HepG2 (cell line): ENCODE data around the gene SAYSD1. TPM values are rescaled to one million over a fixed set of nuclear protein-coding genes. Genes with fewer than 3 reads are reported as not detected.

Source experiments
- BORCS8-MEF2B ChIP-seq: sonication (generic); formaldehyde crosslinking; IDR thresholded peaks from 2 replicates; pipeline ENCODE4 v1.8.0; 2022; ENCODE audit warnings: mild to moderate bottlenecking, missing genetic modification reagents
- CBFB ChIP-seq: sonication (generic); formaldehyde crosslinking; IDR thresholded peaks from 2 replicates; pipeline ENCODE4 v1.4.0; 2020; ENCODE audit warnings: missing genetic modification reagents
- FOXA3 ChIP-seq: IDR thresholded peaks from 2 replicates; pipeline ENCODE4 v1.6.1; 2016; ENCODE audit warnings: missing genetic modification reagents, missing compliant biosample characterization
- FOXO1 ChIP-seq: sonication (generic); formaldehyde crosslinking; IDR thresholded peaks from 2 replicates; pipeline ENCODE4 v1.4.0; 2020; ENCODE audit warnings: missing genetic modification reagents
- GLI4 ChIP-seq: sonication (generic); formaldehyde crosslinking; IDR thresholded peaks from 2 replicates; pipeline ENCODE4 v1.5.1; 2020; ENCODE audit warnings: missing genetic modification reagents, mild to moderate bottlenecking, moderate library complexity, borderline replicate concordance
- GTF2F1 ChIP-seq: fragments of 150-350 bp; IDR thresholded peaks from 2 replicates; pipeline ENCODE4 v1.6.1; 2014; ENCODE audit warnings: low read length
- JARID2 ChIP-seq: sonication (generic); formaldehyde crosslinking; IDR thresholded peaks from 2 replicates; pipeline ENCODE4 v1.8.1; 2023; ENCODE audit warnings: missing genetic modification reagents, inconsistent platforms; ENCODE audit not compliant: insufficient replicate concordance
- JUNB ChIP-seq: sonication (generic); formaldehyde crosslinking; IDR thresholded peaks from 2 replicates; pipeline ENCODE4 v1.8.0; 2022; ENCODE audit warnings: missing genetic modification reagents, mild to moderate bottlenecking, borderline replicate concordance
- NONO ChIP-seq, 2 experiments: fragments of 450-650 bp in 1 of 2; sonication (generic) in 1 of 2; formaldehyde crosslinking in 1 of 2; IDR thresholded peaks in 1 of 2; conservative IDR thresholded peaks in 1 of 2; 2 replicates each; pipeline versions ENCODE4 v1.6.1 to v1.8.0; 2017 to 2022; ENCODE audit warnings: mild to moderate bottlenecking in 1 of 2, missing genetic modification reagents in 1 of 2, moderate library complexity in 1 of 2
- REPIN1 ChIP-seq: sonication (generic); formaldehyde crosslinking; IDR thresholded peaks from 2 replicates; pipeline ENCODE4 v1.8.0; 2022; ENCODE audit warnings: missing genetic modification reagents, low read depth, mild to moderate bottlenecking, borderline replicate concordance
- REST ChIP-seq, 2 experiments: IDR thresholded peaks; 2 replicates each; pipeline ENCODE4 v1.6.1; 2011 to 2012; ENCODE audit warnings: low read length in 2 of 2, borderline replicate concordance in 1 of 2, low read depth in 1 of 2, mild to moderate bottlenecking in 1 of 2, moderate library complexity in 1 of 2
- SIX4 ChIP-seq: sonication (generic); formaldehyde crosslinking; IDR thresholded peaks from 2 replicates; pipeline ENCODE4 v1.4.0; 2020; ENCODE audit warnings: missing genetic modification reagents
- SOX13 ChIP-seq, 3 experiments: fragments of 450-650 bp in 1 of 3; sonication (generic) in 1 of 3; formaldehyde crosslinking in 1 of 3; IDR thresholded peaks in 2 of 3; conservative IDR thresholded peaks in 1 of 3; 2 replicates each; pipeline versions ENCODE4 v1.5.0 to v1.6.1; 2016 to 2020; ENCODE audit warnings: antibody characterized with exemption in 1 of 3, mild to moderate bottlenecking in 1 of 3, missing compliant biosample characterization in 1 of 3, missing genetic modification reagents in 1 of 3, moderate library complexity in 1 of 3
- SP5 ChIP-seq: IDR thresholded peaks from 2 replicates; pipeline ENCODE4 v1.6.1; 2016; ENCODE audit warnings: low read depth, borderline replicate concordance
- SRY ChIP-seq: sonication (generic); formaldehyde crosslinking; IDR thresholded peaks from 2 replicates; pipeline ENCODE4 v1.8.0; 2022; ENCODE audit warnings: mild to moderate bottlenecking, missing genetic modification reagents
- THAP9 ChIP-seq: sonication (generic); formaldehyde crosslinking; IDR thresholded peaks from 2 replicates; pipeline ENCODE4; 2020; ENCODE audit warnings: missing genetic modification reagents, mild to moderate bottlenecking, borderline replicate concordance
- ZBTB37 ChIP-seq: sonication (generic); formaldehyde crosslinking; IDR thresholded peaks from 2 replicates; pipeline ENCODE4 v1.4.0; 2020; ENCODE audit warnings: mild to moderate bottlenecking, missing genetic modification reagents
- ZNF235 ChIP-seq: sonication (generic); formaldehyde crosslinking; IDR thresholded peaks from 2 replicates; pipeline ENCODE4 v1.8.1; 2023; ENCODE audit warnings: mild to moderate bottlenecking, missing genetic modification reagents, borderline replicate concordance
- ZNF567 ChIP-seq: sonication (generic); formaldehyde crosslinking; IDR thresholded peaks from 2 replicates; pipeline ENCODE4 v1.8.1; 2023; ENCODE audit warnings: mild to moderate bottlenecking, missing genetic modification reagents, borderline replicate concordance
- ZNF572 ChIP-seq: sonication (generic); formaldehyde crosslinking; IDR thresholded peaks from 2 replicates; pipeline ENCODE4 v1.5.1; 2020; ENCODE audit warnings: mild to moderate bottlenecking, missing genetic modification reagents
- ZNF780A ChIP-seq: sonication (generic); formaldehyde crosslinking; IDR thresholded peaks from 2 replicates; pipeline ENCODE4 v1.8.0; 2022; ENCODE audit warnings: mild to moderate bottlenecking, missing genetic modification reagents, moderate library complexity
- ZSCAN29 ChIP-seq: sonication (generic); formaldehyde crosslinking; conservative IDR thresholded peaks from 2 replicates; pipeline ENCODE4 v1.4.0; 2020; ENCODE audit warnings: mild to moderate bottlenecking, missing genetic modification reagents
- polyA plus RNA-seq, 8 experiments: library from polyadenylated mRNA; depleted of rRNA in 3 of 8; stranded (reverse) in 7 of 8; unstranded in 1 of 8; fragments of >200 nt; fragmentation: Illumina TruSeq in 4 of 8; extraction: Trizol in 4 of 8; gene quantifications; 2 replicates each; pipeline versions ENCODE4 v1.2.1 to v1.2.3, GENCODE V29; 2011 to 2016; ENCODE audit warnings: low read depth in 4 of 8, missing spikeins in 1 of 8, mixed read lengths in 1 of 8; ENCODE audit not compliant: insufficient read depth in 1 of 8
- total RNA-seq, 5 experiments: library from RNA; depleted of rRNA; stranded (reverse); fragments of >200 nt; fragmentation: Illumina TruSeq; extraction: Trizol; gene quantifications; 2 replicates each; pipeline ENCODE4 v1.2.3, GENCODE V29; 2016; ENCODE audit warnings: low read depth in 1 of 5

The SAYSD1 gene
- total and polyA plus RNA-seq, 2 of the 13 experiments (the other 11 are each of a cell fraction or from before 2014, with no cell fraction given): 10.1 to 16.0 TPM

GRCh38 chr6:39137245-39137644 is 22.3 kb upstream of the SAYSD1 start (continued):
- TF ChIP-seq SIX4 (CRISPR knock-in tag) (no peak), BORCS8-MEF2B (CRISPR knock-in tag) (no peak; the same call in 1 of the 2 replicates), ZNF780A (CRISPR knock-in tag) (no peak), ZBTB37 (CRISPR knock-in tag) (no peak), REST (IDR thresholded peaks at IDR 0.05; ENCODE audit: borderline replicate concordance in 1 of 2, low read depth in 1 of 2, low read length in 2 of 2) (peak; percentile 97 to 100), FOXA3 (CRISPR knock-in tag) (no peak), SP5 (no peak), CBFB (CRISPR knock-in tag) (no peak), ZNF572 (CRISPR knock-in tag) (no peak), REPIN1 (no peak), ZSCAN29 (CRISPR knock-in tag) (no peak), NONO (IDR thresholded peaks at IDR 0.05) (no peak), NONO (CRISPR knock-in tag; conservative IDR thresholded peaks at IDR 0.05) (no peak), ZNF567 (CRISPR knock-in tag) (no peak), GTF2F1 (no peak), THAP9 (CRISPR knock-in tag) (no peak), FOXO1 (CRISPR knock-in tag) (no peak), SRY (CRISPR knock-in tag) (no peak; the same call in 1 of the 2 replicates), GLI4 (CRISPR knock-in tag) (no peak), ZNF235 (CRISPR knock-in tag) (no peak), JUNB (CRISPR knock-in tag) (no peak), SOX13 (IDR thresholded peaks at IDR 0.05) (no peak), SOX13 (CRISPR knock-in tag; conservative IDR thresholded peaks at IDR 0.05 in 1 of 2, IDR thresholded peaks at IDR 0.05 in 1 of 2) (peak in 1 of 2 experiments; percentile 32; a peak in 1 of 4 replicates), JARID2 (peak; percentile 60)
